B cell (primary cell): ENCODE data around the gene TXNDC11. TPM values are rescaled to one million over a fixed set of nuclear protein-coding genes. Genes with fewer than 3 reads are reported as not detected.

ENCODE experiments used
- ATAC-seq: fragments of 200-7000 bp; cut with Tn5 transposase; one replicate; pipeline ENCODE4 v1.10.0; 2021; ENCODE audit warnings: low read depth, mild to moderate bottlenecking, moderate number of reproducible peaks, moderate library complexity
- CTCF ChIA-PET: fragments of 350-600 bp; sonication (Branson Sonifier 250); formaldehyde crosslinking; loops from one replicate; lab custom pipeline; 2021; ENCODE audit warnings: antibody characterized with exemption, inconsistent platforms; lab: Charles Lee
- POLR2A ChIA-PET: fragments of 350-600 bp; sonication (Branson Sonifier 250); formaldehyde crosslinking; loops from one replicate; lab custom pipeline; 2021; ENCODE audit warnings: antibody characterized with exemption; lab: Charles Lee
- DNase-seq: peaks from one replicate; pipeline ENCODE4 v3.0.0; 2013
- H2AFZ ChIP-seq: 2 replicates; pipeline ENCODE4 v1.6.1; 2012; ENCODE audit warnings: mild to moderate bottlenecking, low read depth, low read length; ENCODE audit not compliant: insufficient read depth, poor library complexity, severe bottlenecking
- H3K27ac ChIP-seq, 2 donors: 1 replicate in 1 of 2; 2 replicates in 1 of 2; pipeline ENCODE4 v1.5.1; 2012 to 2013; ENCODE audit warnings: low read length in 2 of 2, mild to moderate bottlenecking in 2 of 2, moderate library complexity in 1 of 2
- H3K27me3 ChIP-seq, 4 experiments: fragments of 200-600 bp in 1 of 4; sonication (generic) in 1 of 4; replicated peaks in 1 of 4; 1 replicate in 2 of 4; 2 replicates in 2 of 4; pipeline versions ENCODE4 v1.6.1 to v1.7.0; 2013 to 2016; ENCODE audit warnings: low read length in 3 of 4, mild to moderate bottlenecking in 2 of 4, mixed read lengths in 1 of 4, moderate library complexity in 1 of 4; ENCODE audit not compliant: insufficient read depth in 4 of 4, control insufficient read depth in 3 of 4; ENCODE audit errors: control extremely low read depth in 1 of 4
- H3K36me3 ChIP-seq, 2 experiments: replicated peaks in 1 of 2; 1 replicate in 1 of 2; 2 replicates in 1 of 2; pipeline versions ENCODE4 v1.6.1 to v1.7.1; 2013; ENCODE audit warnings: low read length in 1 of 2; ENCODE audit not compliant: insufficient read depth in 2 of 2, control insufficient read depth in 1 of 2; ENCODE audit errors: control extremely low read depth in 1 of 2, extremely low read depth in 1 of 2
- H3K4me1 ChIP-seq, 2 donors: fragments of 200-600 bp in 1 of 2; sonication (generic) in 1 of 2; 1 replicate in 1 of 2; 2 replicates in 1 of 2; pipeline versions ENCODE4 v1.5.1 to v1.6.1; 2013 to 2017; ENCODE audit warnings: low read length in 2 of 2; ENCODE audit not compliant: control insufficient read depth in 2 of 2, insufficient read depth in 2 of 2
- H3K4me2 ChIP-seq: replicated peaks from 2 replicates; pipeline ENCODE3; 2012; ENCODE audit warnings: mild to moderate bottlenecking, low read depth, low read length; ENCODE audit not compliant: poor library complexity, severe bottlenecking
- H3K4me3 ChIP-seq, 5 experiments: fragments of 200-600 bp in 1 of 5; sonication (generic) in 1 of 5; 1 replicate in 3 of 5; 2 replicates in 2 of 5; pipeline versions ENCODE4 v1.5.1 to v1.7.0; 2011 to 2016; ENCODE audit warnings: low read length in 4 of 5, mild to moderate bottlenecking in 4 of 5, low read depth in 2 of 5, control low read depth in 1 of 5, moderate library complexity in 1 of 5; ENCODE audit not compliant: insufficient read depth in 1 of 5; ENCODE audit errors: control extremely low read depth in 1 of 5, extremely low read depth in 1 of 5
- H3K79me2 ChIP-seq: fragments of 200-600 bp; sonication (generic); one replicate; pipeline ENCODE4 v1.6.0; 2016; ENCODE audit warnings: low read length; ENCODE audit not compliant: control insufficient read depth, insufficient read depth
- H3K9ac ChIP-seq: fragments of 200-600 bp; sonication (generic); 2 replicates; pipeline ENCODE4 v1.6.1; 2017; ENCODE audit warnings: mild to moderate bottlenecking, low read length, moderate library complexity
- H3K9me3 ChIP-seq, 3 donors: one replicate each; pipeline versions ENCODE4 v1.6.1 to v1.7.1; 2013; ENCODE audit warnings: low read length in 2 of 3; ENCODE audit not compliant: control insufficient read depth in 2 of 3, insufficient read depth in 1 of 3; ENCODE audit errors: control extremely low read depth in 1 of 3
- H4K20me1 ChIP-seq: 2 replicates; pipeline ENCODE4 v1.6.0; 2012; ENCODE audit warnings: mild to moderate bottlenecking, low read length; ENCODE audit not compliant: insufficient read depth, control insufficient read depth, poor library complexity, severe bottlenecking
- H3K27ac Mint-ChIP-seq: one replicate; pipeline ENCODE4 v1.8.0; 2021; ENCODE audit warnings: mixed read lengths
- H3K27me3 Mint-ChIP-seq: one replicate; pipeline ENCODE4 v1.8.0; 2021; ENCODE audit warnings: mixed read lengths
- H3K4me1 Mint-ChIP-seq: one replicate; pipeline ENCODE4 v1.8.0; 2021; ENCODE audit warnings: mixed read lengths
- H3K4me3 Mint-ChIP-seq: one replicate; pipeline ENCODE4 v1.8.0; 2021; ENCODE audit warnings: mixed read lengths
- H3K9me3 Mint-ChIP-seq: one replicate; pipeline ENCODE4 v1.8.0; 2022; ENCODE audit warnings: mixed read lengths; ENCODE audit not compliant: insufficient read depth
- CTCF ChIP-seq: fragments of 200-600 bp; IDR thresholded peaks from one replicate; pipeline ENCODE4 v1.8.0; 2022; ENCODE audit warnings: antibody characterized with exemption, mild to moderate bottlenecking
- EZH2 ChIP-seq: IDR thresholded peaks from 2 replicates; pipeline ENCODE4 v1.6.1; 2012; ENCODE audit warnings: borderline replicate concordance, low read depth, mild to moderate bottlenecking, moderate library complexity, low read length; ENCODE audit not compliant: insufficient read depth, poor library complexity, severe bottlenecking
- WGBS: methylation state at CpG from one replicate; pipeline ENCODE4 v1.1.5; 2013; ENCODE audit warnings: missing lambda C conversion rate; ENCODE audit not compliant: insufficient coverage; 5-methylcytosine and 5-hydroxymethylcytosine counted together
- intact Hi-C: fragments of 100-400 bp; cut with micrococcal nuclease; formaldehyde crosslinking; loops from one replicate; pipeline ENCODE4 v1.10.0; 2022
- polyA plus RNA-seq: library from polyadenylated mRNA; depleted of rRNA; stranded (reverse); fragments of >200 nt; gene quantifications from 2 replicates; pipeline ENCODE4 v1.2.3, GENCODE V29; 2012
- total RNA-seq, 2 donors: library from RNA; stranded (reverse); fragments of 120-200 nt in 1 of 2; gene quantifications; 1 replicate in 1 of 2; 2 replicates in 1 of 2; pipeline versions ENCODE4 v1.2.3 to v1.2.4, GENCODE V29; 2013 to 2022

TXNDC11 gene
- total and polyA plus RNA-seq, 2 donors (not counting 1 experiment from before 2014, with no cell fraction given) = 50.2 to 76.9 TPM

- Histone ChIP-seq H2AFZ (no peak overlapping the region), H3K27ac (no peak overlapping the region), H3K4me2 (no peak overlapping the region), H3K4me3 (no peak overlapping the region), H3K9me3 (no peaks in the 10 kb centered on the region), H3K79me2 (peaks cover 82% of the 10 kb centered on the region), H4K20me1 (no peaks in the 10 kb centered on the region), H3K4me1 (no peaks in the 10 kb centered on the region), H3K9ac (no peak overlapping the region), H3K36me3 (peaks cover 0 to 38% of the 10 kb centered on the region in 2 experiments), H3K27me3 (no peaks in the 10 kb centered on the region)
- Mint-ChIP-seq H3K9me3 (no peaks in the 10 kb centered on the region), H3K4me1 (peaks cover 17% of the 10 kb centered on the region), H3K27ac (no peak overlapping the region), H3K4me3 (no peak overlapping the region), H3K27me3 (no peaks in the 10 kb centered on the region)
- no peak for TF ChIP-seq CTCF
- ATAC-seq (no peak), DNase-seq (no peak)
- ChIA-PET CTCF (interaction anchor here (0.8 to 1.2 kb wide), 6 partner anchors 13 to 312 kb away, joined by 3 to 4 read pairs (median 3); no protein-coding TSS in a partner anchor), POLR2A (interaction anchor here (1.0 kb wide), 1 partner anchor 748 kb away, joined by 3 read pairs; no protein-coding TSS in a partner anchor)
- WGBS = 100% methylated on average over 2 of the region's 4 CpGs
- intact Hi-C loops = no loop called here
Observed at GRCh38 chr16:11707679-11708197, 34.9 kb downstream of the TXNDC11 start.

- H3K27ac ChIP-seq = no peak overlapping the region
- H2AFZ ChIP-seq = no peak overlapping the region
- no peaks in the 10 kb centered on the region for H3K27me3 ChIP-seq
- no peaks in the 10 kb centered on the region for H3K4me1 ChIP-seq
- no peak overlapping the region for H3K9ac ChIP-seq
- Mint-ChIP-seq H3K27me3 (no peaks in the 10 kb centered on the region), H3K4me3 (no peak overlapping the region), H3K4me1 (peaks cover 15% of the 10 kb centered on the region), H3K9me3 (no peaks in the 10 kb centered on the region), H3K27ac (no peak overlapping the region)
- H3K36me3 ChIP-seq = peaks cover 0 to 32% of the 10 kb centered on the region in 2 experiments
- no peak overlapping the region for H3K4me3 ChIP-seq
- POLR2A ChIA-PET = no interaction called here
- H3K4me2 ChIP-seq = no peak overlapping the region
- H3K9me3 ChIP-seq = no peaks in the 10 kb centered on the region
- ATAC-seq (no peak), DNase-seq (no peak)
- 95% methylated on average over 3 of the region's 5 CpGs for WGBS
- TF ChIP-seq EZH2 (no peak), CTCF (no peak)
- peaks cover 79% of the 10 kb centered on the region for H3K79me2 ChIP-seq
- intact Hi-C loops = no loop called here
- CTCF ChIA-PET = interaction anchor here (1.1 to 1.5 kb wide), 2 partner anchors 10 to 174 kb away, joined by 3 to 4 read pairs; no protein-coding TSS in a partner anchor
- H4K20me1 ChIP-seq = no peaks in the 10 kb centered on the region
Observed at GRCh38 chr16:11706180-11706742, 36.4 kb downstream of the TXNDC11 start.
